Measurements from ENCODE around the gene RGS7.
"Not testable (repeated sequence)": the region's sequence is repeated elsewhere in the genome, so short reads cannot be mapped to it uniquely, and the experiment has no call there.

The RGS7 gene

GRCh38 chr1:241138248-241138647 lies 218.8 kb downstream of the RGS7 start:
- DNase-seq (ENCODE audit: low read depth) = no peak

DNA sequence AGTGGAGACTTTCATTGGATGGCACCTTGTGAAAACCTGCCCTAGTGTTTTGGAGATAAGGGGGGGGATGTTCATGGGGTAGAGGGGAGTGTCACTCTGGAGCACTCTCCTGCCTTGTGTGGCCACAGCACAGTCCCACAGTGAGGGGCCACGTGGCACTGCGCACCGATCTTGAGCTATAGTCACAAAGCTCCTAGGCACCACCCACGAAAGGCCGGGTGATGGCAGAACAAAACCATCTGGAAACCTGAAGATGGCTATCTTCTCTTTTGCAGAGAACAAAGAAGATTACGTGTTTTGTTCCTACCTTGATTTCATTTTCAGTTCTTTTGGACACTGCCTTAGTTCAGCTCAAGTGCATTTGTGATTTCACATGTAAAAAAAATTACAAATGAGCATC lies 220.6 kb downstream of the RGS7 start:
- DNase-seq (ENCODE audit: low read depth) = no peak

- DNase-seq (ENCODE audit: low read depth) = no peak
Measured at GRCh38 chr1:241131636-241132194, 225.3 kb downstream of the RGS7 start.

DNA sequence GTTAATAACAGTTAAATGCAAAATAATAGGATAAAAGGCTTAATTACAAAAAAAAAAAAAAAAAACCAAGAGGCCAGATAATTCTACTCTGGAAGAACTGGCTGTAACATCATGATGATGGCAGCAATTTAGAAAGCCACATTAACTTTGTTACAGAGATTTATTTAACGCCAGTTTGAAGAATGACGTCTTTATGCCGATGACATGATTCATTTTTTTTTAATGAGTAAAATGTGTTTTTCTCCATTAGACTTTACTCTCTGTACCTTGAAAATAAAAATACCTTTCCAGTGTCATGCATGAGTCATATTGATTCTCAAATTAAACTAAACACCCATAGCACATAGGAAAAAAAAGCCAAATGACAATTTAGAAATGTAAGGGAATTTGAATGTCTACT lies 226.1 kb downstream of the RGS7 start:
- no peak for DNase-seq (ENCODE audit: low read depth)

DNA sequence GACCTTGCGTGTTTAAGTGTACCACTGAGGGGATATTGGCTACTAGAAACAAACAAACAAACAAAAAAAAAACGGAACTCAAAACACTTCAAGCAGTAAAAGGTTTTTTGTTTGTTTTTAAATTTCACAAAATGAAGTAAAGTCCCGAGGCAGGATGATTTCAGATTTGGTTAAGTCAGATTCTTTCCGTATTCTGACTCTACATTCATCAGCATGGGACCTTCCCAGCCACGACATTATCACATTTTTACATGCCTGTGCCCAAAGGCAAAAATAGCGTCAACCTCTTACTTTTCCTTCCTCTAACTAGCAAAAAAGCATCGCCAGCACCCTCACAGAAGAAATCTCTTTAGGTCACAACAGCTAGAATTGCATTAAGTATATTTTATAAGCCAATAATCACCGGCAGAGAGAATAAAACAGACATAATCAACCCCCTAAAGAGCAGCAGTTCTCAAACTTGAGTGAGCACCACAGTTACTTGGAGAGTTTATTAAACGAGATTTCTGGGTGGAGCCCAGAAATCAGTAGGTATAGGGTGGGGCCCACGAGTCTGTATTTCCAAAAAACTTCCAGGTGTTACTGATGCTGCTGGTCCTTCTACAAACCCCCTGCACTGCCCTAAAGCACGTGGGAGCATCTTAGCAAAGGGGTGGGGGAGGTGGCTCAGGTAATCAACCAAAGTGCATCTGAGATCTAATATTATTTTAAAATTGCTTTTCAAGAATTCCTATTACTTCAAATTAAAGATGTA lies 227.6 kb downstream of the RGS7 start:
- DNase-seq (ENCODE audit: low read depth) = no peak

GRCh38 chr1:241125286-241125685 lies 231.7 kb downstream of the RGS7 start:
- DNase-seq (ENCODE audit: low read depth) = no peak

DNA sequence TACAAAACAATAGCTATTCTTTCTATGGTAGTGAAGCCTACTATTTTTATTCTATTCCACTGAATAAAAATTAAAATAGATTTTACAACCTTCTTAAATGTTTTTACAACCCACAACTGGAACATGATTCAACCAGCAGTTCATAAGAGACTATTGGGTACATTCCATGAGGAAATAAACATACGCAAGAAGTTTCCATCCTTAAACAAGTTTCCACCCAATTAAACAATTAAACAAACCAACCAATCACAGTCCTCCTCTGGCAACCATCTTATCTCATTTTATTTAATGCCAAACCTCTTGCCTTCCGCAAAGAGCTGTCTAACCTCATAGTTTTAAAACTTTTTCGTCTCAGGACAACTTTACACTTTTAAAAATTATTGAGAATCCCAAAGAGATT lies 239.0 kb downstream of the RGS7 start:
- no peak for DNase-seq (ENCODE audit: low read depth)

DNA sequence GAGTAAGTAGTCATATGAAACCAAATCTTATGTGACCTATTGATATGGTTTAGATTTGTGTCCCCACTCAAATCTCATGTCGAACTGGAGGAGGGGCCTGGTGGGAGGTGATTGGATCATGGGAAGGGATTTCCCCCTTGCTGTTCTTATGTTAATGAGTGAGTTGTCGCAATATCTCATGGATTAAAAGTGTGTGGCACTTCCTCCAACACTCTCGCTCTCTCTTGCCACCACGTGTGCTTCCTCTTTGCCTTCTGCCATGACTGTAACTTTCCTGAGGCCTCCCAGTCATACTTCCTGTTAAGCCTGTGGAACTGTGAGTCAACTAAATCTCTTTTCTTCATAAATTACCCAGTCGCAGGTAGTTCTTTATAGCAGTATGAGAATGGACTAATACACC lies 241.2 kb downstream of the RGS7 start:
- no peak for DNase-seq (ENCODE audit: low read depth)

GRCh38 chr1:241114699-241115233 lies 242.2 kb downstream of the RGS7 start:
- no peak for DNase-seq (ENCODE audit: low read depth)

GRCh38 chr1:241113557-241113956 lies 243.4 kb downstream of the RGS7 start:
- no peak for DNase-seq (ENCODE audit: low read depth)

DNA sequence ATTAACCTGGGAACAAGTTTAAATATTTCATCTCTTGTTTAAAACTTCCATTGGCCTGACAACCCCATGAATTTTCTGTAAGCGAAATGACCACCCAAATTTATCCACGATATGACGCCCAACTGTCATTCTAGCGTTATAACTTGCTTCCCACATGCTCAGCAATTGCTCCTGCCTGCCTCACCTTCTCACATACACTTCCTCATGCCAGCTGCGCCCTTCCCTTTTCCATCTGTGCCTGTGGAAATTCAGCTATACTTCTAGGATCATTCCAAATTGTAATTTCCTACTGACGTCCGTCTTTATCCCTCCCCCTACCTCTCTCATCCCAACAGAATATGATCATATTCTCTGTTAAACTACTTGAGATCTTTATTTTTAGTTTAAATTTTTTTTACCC lies 248.0 kb downstream of the RGS7 start:
- no peak for DNase-seq (ENCODE audit: low read depth)

- no peak for DNase-seq (ENCODE audit: low read depth)
Measured at GRCh38 chr1:241105147-241105546, 251.9 kb downstream of the RGS7 start.

- DNase-seq (ENCODE audit: low read depth) = no peak
Measured at GRCh38 chr1:241102664-241103063, 254.3 kb downstream of the RGS7 start.

DNA sequence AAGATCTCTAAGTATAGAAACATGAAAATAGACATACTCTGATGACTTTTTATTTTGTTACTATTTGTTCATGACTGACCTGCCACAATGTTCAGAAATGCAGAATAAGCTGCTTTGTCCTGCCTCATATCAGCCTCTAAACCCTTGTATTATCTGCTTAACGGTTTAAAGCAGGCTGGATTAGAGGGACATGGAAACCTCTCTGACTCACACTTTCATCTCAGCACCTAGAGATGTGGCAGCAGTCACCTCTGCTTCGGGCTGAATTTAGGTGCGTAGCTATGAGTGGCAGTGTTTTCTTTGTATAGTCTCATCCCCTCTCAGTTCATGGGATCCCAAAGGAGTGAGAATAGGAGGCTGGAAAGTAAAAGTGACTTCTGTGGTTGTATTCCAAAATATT lies 255.4 kb downstream of the RGS7 start:
- no peak for DNase-seq (ENCODE audit: low read depth)

DNA sequence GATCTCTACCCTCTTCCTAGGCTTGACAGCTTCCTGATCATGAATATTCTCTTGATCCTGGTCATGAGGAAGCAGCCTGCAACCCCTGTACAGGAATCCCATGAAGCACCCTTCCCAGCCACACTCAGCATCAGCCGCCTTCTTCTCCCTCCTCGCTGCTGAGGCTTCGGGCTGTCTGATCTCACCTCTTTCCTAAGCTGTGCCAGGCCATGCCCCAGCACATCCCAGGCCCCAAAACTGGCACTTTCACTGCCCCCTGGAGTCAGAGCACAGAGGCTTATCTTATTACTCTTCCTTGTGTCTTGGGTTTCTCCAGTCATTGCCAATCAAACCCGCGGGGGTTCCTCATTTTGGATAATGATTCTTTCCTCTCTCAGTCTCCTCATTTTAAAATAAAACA lies 259.5 kb downstream of the RGS7 start:
- DNase-seq (ENCODE audit: low read depth) = no peak

GRCh38 chr1:241096982-241097381 lies 260.0 kb downstream of the RGS7 start:
- DNase-seq (ENCODE audit: low read depth) = no peak

GRCh38 chr1:241095847-241096246 lies 261.2 kb downstream of the RGS7 start:
- no peak for DNase-seq (ENCODE audit: low read depth)

GRCh38 chr1:241090798-241091197 lies 266.2 kb downstream of the RGS7 start:
- DNase-seq (ENCODE audit: low read depth) = no peak

GRCh38 chr1:241089066-241089465 lies 267.9 kb downstream of the RGS7 start:
- DNase-seq (ENCODE audit: low read depth) = not testable (repeated sequence)

- not testable (repeated sequence) for DNase-seq (ENCODE audit: low read depth)
Measured at GRCh38 chr1:241088075-241088474, 268.9 kb downstream of the RGS7 start.

GRCh38 chr1:241086686-241087085 lies 270.3 kb downstream of the RGS7 start:
- no peak for DNase-seq (ENCODE audit: low read depth)

GRCh38 chr1:241083285-241083684 lies 273.7 kb downstream of the RGS7 start:
- no peak for DNase-seq (ENCODE audit: low read depth)

- no peak for DNase-seq (ENCODE audit: low read depth)
Measured at GRCh38 chr1:241081473-241081872, 275.5 kb downstream of the RGS7 start.

- no peak for DNase-seq (ENCODE audit: low read depth)
Measured at GRCh38 chr1:241079459-241079858, 277.5 kb downstream of the RGS7 start.

Measured in stimulated activated CD8-positive, alpha-beta memory T cell treated with anti-CD3 and anti-CD28 coated beads, Interleukin-12 subunit alpha, Interleukin-12 subunit beta, amount 100 ng/mL, for 4 hours (primary cell).